PC-3 (cell line): ENCODE measurements around the gene DHCR7.

Source experiments
- EZH2 ChIP-seq: fragments of 300-600 bp; sonication (generic); IDR thresholded peaks from one replicate; pipeline ENCODE4 v1.6.1; 2017; ENCODE audit warnings: antibody characterized with exemption, mild to moderate bottlenecking, low read length; ENCODE audit not compliant: unreplicated experiment
- EZH2phosphoT487 ChIP-seq: fragments of 300-600 bp; sonication (generic); IDR thresholded peaks from 2 replicates; pipeline ENCODE4 v1.6.1; 2018; ENCODE audit warnings: mild to moderate bottlenecking, antibody characterized with exemption, low read length, borderline replicate concordance
- TF ChIP-seq, protein P1 (sequence below): fragments of 300-600 bp; sonication (generic); conservative IDR thresholded peaks from 2 replicates; pipeline ENCODE4 v1.5.1; 2017; ENCODE audit warnings: antibody characterized with exemption, low read depth, mild to moderate bottlenecking, low read length

DNA sequence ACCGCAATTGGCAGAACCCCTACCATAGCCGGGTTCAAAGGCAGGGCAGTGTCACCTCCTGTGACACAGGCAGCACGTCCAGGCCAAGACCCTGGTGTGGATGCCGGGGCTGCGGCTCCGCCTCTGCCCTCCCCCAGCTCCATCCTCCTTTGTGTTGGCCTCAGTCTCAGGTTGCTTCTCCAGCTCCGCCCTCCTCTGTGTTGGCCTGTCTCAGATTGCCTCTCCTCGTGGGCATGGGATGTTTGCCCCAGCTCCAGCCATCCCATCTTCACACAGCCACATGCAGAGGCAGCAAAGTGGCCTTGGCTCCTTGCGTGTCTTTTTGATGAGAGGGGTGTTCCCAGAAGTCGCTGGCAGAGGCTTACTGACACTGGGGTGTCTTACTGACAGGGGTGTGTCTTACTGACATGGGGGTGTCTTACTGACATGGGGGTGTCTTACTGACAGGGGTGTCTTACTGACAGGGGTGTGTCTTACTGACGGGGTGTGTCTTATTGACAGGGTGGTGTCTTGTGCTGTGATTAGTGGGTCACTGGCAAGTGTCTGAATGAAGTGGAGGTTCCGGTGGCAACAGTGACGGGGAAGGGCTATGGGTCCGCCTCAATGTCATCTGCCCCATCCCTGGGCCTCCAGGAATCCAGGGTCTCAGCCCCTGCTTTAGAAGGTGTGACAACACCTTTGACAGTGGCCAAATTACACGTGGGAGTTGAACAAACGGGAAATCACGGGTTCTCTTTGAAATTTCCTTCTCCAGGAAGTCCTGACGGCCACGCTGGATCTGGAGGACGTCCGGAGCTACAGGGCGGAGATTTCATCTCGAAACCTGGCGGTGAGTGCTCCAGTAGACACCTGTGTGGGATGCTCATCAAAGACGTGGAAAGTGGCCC is 29.7 kb upstream of the DHCR7 start:
- TF ChIP-seq, protein P1, sequence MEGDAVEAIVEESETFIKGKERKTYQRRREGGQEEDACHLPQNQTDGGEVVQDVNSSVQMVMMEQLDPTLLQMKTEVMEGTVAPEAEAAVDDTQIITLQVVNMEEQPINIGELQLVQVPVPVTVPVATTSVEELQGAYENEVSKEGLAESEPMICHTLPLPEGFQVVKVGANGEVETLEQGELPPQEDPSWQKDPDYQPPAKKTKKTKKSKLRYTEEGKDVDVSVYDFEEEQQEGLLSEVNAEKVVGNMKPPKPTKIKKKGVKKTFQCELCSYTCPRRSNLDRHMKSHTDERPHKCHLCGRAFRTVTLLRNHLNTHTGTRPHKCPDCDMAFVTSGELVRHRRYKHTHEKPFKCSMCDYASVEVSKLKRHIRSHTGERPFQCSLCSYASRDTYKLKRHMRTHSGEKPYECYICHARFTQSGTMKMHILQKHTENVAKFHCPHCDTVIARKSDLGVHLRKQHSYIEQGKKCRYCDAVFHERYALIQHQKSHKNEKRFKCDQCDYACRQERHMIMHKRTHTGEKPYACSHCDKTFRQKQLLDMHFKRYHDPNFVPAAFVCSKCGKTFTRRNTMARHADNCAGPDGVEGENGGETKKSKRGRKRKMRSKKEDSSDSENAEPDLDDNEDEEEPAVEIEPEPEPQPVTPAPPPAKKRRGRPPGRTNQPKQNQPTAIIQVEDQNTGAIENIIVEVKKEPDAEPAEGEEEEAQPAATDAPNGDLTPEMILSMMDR, result no peak
- no peak for TF ChIP-seq EZH2phosphoT487
- no peak for TF ChIP-seq EZH2
